HG03039 (cell line): ENCODE measurements around the gene ADCY1.

Source experiments
- ATAC-seq: cut with Tn5 transposase; IDR thresholded peaks from one replicate; pipeline ENCODE4 v1.9.1; 2021; ENCODE audit warnings: mild to moderate bottlenecking, moderate library complexity; ENCODE audit not compliant: unreplicated experiment

ADCY1 gene

DNA sequence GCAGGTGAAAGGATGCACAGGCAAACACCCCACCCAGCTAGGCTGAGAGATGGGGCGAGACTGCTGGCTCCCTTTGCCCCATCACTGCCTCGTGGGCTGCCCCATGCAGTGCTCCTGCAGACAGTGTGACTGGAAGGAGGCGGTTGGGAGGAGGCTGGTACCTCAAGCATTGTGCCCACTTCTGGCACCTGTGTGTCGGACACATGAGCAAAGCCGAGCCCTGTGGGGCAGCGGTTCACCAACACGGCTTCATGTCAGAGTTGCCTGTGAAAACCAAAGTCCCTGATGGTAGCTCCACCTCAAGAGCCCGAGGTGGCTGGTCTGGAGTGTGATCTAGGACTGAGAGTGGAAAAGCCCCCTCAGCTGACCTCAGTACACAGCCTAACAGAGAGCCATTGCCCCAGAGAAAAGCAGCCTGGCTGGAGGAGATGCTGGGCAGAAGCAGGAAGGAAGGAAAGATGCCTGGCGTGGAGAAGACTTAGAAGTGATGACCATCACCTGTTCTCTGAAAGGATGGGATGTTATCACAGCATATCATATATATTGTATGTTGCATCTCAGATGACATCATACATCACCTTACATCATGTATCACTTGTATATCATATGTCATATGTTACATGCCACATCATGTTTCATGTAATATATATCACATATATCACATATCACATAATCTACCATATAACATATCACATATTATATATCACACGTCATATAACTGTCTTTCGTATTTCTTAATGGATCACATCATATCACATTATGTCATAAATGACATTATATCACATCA, 75.6 kb downstream of the ADCY1 start:
- no peak for ATAC-seq

- ATAC-seq: no peak
Observed at GRCh38 chr7:45650404-45651394, 76.5 kb downstream of the ADCY1 start.

GRCh38 chr7:45651540-45651939, 77.4 kb downstream of the ADCY1 start:
- ATAC-seq: no peak

DNA sequence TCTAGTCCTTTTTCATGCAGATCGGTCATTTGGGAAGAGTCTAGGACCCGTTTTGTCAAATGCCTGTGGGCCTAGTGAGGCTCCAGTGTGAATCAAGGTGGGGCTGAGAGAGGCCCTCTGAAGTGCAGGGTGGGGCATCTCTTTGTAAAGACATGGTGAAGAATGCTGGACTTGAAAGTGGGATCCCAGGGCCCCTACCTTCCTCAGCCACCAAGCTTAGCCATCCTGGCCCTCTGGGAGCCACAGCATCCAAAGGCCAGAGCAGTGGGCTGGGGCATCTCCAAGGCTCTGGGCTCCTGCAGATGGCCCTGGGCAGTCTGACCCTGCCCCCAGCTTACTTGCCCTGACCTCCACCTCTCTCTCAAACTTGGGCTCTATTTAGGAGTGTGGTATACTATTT, 78.5 kb downstream of the ADCY1 start:
- no peak for ATAC-seq

DNA sequence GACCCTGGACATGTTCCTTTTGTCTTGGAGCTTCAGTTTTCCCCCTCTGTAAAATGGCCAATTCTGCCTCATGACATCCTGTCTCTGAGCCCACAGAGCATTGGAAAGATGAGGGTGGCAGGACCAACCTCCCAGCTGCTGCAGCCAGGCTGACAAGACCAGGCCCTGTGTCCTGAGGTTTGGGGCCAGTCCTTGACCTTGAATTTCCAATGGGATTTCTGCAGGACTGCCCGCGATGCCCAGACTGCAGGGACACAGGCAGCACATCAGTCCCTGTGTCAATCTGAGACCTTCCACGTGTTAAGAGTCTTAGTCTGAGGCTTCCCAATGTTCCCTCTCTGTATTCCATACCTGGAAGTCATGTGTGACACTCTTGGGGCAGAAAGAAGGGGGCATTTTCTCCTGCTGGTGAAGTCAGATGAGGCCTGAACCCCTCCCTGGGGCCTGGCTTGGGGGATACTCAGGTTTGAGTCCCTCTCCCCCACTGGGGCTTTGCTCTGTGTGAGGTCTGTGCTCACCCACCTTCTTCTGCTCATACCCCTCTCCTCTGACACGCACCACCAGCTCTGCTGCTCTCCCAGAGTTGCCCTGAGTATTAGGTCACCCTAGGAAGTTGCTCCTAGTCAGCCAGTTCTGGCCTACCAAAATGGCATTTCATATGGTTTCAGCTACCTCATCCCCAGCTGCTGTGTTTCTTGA, 79.2 kb downstream of the ADCY1 start:
- no peak for ATAC-seq

GRCh38 chr7:45654341-45654740, 80.2 kb downstream of the ADCY1 start:
- no peak for ATAC-seq

DNA sequence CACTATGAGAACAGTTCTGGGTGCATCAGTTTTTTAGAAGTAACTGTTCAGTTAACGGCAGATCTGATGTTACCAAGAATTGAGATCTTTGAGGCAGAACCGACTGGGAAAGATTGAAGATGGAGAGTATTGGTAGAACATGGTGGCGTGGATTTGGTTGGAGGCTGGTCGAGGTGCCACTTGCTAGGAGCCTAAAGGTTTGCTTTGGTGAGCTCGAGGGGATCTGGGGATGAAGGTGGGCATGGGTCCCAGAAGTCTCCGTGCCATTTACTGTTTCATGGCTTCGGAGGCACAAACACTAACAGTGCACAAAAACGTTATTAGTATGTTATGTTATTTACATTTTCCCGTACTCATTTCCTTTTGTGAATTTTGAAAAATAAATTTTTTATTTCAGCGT, 81.4 kb downstream of the ADCY1 start:
- no peak for ATAC-seq

DNA sequence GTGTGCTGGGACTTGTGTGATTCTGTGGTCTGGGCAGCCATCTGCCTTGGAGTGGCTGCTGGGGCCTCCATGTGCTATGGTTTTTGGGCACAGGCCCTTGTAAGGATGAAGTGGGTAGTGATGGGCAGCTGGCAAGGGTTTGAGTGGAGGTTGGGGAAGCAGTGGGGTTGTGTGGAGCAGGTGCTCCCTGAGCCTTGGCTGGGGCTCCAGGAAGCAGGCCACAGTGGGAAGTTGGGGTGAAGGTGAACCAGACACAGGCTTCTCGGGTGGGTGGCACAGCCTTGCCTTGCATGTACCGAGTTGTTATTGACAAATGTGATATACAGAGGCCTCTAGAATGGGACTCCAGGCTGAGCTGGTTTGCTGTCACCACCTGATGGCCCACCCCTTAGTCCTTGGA, 82.3 kb downstream of the ADCY1 start:
- no peak for ATAC-seq

DNA sequence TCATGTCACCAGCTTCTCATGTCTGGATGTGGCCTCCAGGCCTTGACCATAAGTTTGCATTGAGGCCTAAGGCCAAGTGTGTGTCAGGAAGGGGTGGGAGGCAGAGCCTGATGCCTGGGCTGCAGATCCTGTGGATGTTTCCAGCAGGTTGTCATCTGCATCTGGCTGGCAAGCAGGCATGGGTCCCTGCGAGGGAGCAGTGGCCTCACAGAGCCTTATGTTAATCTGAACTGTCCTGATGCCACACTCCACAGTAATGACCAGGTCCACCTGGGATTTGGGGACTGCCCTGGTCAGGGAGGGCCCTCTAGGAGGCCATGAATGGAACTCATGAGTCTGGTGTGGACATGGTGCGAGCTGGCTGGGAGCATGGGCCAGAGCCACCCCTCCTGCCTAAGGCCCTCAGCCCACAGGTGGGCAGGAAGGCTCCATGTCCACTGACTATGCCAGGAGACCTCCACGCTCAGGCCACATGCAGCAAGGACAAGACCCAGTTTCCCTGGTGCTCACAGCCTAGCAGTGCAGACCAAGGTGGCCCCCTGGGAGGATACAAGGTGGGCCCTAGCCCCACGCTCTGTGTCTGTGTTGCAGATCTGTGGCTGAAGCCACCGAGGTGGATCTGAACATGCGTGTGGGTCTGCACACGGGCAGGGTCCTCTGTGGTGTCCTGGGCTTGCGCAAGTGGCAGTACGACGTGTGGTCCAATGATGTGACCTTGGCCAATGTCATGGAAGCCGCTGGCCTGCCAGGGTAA, 83.1 kb downstream of the ADCY1 start:
- no peak for ATAC-seq

DNA sequence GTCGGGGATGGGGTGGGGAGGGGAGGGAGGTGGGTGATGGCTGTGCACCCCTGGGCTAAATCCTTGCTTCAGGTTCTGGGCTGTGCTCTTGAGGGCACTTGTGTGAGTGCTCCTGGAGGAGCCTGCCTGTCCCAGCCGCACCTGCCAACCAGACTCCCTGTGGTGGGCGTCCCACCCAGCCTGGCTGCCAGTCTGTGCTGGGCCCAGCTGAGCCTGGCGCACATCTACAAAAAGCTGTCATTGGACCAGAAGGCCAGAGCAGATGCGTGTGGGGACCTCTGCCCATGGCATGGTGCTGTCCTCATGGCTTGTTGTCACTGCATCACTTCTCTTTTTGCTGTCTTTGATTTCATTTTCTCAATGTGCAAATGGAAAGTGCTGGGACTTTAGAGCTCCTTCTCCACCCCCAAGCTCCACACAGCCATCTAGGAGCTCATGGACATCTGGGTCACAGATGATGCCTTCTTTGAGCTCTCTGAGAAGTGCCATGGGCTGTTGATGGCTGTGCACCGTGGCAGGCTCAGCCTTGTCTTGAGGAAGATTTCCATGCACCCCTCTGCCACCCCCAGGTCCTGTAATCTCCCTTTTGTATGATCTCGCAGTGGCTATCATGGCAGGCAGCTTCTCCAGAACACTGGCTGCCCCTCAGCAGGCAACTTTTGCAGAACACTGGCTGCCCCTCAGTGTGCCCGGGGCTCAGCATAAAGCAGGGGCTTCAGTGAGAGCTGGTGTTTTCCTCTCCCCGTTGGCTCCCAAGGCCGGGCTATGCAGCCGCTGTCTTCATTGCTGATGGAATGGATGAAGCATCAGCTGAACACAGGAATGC, 83.9 kb downstream of the ADCY1 start:
- no peak for ATAC-seq

- no peak for ATAC-seq
Observed at GRCh38 chr7:45658716-45659495, 84.7 kb downstream of the ADCY1 start.

DNA sequence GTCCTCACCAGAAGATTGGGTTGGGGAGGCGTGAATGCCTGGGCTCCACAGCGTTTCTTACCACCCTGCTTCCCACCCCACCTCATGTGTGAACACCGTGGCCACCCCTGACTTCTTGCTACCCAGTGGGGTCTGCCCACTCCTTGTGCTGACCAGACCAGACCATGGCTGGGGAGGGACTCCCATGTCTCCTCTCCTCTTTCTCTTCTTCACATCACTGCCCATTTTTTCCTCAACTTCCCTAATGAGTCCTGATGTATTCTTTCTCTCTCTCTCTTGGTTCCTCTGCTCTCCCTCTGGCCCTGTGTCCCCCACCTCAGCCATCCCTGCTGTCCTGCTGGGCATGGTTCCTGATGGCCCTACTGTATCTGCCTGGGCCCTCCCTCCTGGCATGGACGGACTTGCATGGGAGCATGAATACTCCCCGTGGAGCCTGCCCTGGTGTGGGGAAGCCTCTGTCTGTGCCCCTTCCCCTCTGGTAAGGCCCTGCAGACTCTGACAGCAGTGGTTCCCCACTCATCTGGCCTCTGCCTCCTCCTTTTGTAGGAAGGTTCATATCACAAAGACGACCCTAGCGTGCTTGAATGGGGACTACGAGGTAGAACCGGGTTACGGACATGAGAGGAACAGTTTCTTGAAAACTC, 85.5 kb downstream of the ADCY1 start:
- ATAC-seq: no peak

DNA sequence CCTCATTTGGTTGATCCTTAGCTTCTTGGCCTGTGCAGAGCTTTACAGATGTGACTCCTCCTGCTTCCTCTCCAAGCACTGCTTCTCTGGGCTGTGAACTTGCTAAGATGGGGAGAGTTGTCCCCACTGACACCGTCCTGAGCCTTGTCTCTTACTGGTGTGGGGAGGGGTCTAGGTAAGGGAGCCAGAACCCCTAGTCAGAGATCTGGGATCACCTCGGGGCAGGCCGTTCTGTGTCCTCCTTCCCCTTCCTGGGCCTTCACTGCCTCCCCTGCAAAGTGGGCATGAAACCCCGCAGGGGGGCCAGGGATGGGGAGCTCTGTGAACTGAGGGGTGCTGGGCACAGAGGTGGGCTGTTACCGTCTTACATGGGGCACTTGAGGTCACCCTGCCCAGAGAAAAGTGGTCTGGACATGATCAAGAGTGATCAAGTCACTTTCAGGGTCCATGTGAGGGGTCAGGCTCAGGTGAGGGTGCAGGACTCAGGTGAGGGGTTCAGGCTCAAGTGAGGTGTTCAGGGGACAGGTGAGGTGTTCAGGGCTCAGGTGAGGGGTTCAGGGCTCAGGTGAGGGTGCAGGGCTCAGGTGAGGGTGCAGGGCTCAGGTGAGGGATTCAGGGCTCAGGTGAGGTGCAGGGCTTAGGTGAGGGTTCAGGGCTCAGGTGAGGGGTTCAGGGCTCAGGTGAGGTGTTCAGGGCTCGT, 86.2 kb downstream of the ADCY1 start:
- ATAC-seq: no peak

DNA sequence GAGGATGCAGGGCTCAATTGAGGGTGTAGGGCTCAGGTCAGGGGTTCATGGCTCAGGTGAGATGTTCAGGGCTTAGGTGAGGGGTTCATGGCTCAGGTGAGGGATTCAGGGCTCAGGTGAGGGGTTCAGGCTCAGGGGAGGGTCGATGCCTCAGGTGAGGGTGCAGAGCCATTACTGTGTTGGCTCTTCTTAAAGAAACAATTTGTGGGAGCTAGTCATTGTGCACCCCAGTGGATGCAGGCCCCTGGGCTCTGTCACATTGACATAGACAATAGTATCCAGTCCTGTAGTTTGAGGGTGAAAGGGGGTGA, 86.7 kb downstream of the ADCY1 start:
- ATAC-seq: no peak

DNA sequence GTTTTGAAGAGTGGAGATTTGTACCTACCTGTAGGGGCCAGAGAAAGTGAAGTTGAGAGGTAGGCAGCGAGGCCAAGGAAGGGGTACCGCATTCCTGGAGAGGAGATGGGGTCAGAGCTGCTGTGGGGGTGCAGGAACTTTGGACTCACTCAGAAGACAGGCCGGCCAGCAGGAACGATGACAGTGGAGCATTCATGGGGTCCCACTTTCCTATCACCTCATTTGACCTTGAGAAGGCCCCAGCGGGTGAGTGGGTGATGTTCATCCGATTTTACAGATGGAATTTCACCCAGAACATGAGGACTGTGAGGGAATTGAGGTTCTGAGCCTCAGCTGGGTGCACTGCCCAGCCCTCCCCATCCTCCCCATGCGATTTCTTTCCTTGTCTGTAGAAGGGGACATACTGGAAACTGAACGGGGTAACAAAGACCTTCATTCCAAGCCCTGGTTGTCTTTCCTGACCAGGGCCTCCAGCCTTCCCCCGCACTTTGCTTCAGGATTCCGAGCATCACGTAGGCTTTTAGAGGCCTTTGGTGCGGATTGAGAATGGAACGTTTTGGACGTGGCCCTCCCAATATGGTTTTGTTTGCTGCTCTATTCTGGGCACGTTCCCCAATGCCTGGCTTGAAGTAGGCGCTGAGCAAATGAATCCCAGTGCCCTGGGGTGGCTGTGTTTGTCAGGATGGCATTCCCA, 87.3 kb downstream of the ADCY1 start:
- no peak for ATAC-seq

DNA sequence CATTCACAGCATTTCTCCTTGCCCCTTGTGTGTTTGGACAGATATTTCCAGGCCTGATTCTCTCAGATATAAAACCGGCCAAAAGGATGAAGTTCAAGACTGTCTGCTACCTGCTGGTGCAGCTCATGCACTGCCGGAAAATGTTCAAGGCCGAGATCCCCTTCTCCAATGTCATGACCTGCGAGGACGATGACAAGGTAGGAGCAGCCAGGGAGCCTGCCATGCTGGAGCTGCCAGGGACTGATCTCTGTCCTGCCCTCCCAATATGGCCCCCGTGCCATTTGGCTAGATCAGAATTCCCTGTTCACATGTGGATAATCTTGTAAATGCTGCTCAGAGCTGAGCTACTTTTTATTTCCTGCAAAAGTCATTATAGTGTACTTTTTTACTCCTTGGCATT, 87.8 kb downstream of the ADCY1 start:
- ATAC-seq: no peak

DNA sequence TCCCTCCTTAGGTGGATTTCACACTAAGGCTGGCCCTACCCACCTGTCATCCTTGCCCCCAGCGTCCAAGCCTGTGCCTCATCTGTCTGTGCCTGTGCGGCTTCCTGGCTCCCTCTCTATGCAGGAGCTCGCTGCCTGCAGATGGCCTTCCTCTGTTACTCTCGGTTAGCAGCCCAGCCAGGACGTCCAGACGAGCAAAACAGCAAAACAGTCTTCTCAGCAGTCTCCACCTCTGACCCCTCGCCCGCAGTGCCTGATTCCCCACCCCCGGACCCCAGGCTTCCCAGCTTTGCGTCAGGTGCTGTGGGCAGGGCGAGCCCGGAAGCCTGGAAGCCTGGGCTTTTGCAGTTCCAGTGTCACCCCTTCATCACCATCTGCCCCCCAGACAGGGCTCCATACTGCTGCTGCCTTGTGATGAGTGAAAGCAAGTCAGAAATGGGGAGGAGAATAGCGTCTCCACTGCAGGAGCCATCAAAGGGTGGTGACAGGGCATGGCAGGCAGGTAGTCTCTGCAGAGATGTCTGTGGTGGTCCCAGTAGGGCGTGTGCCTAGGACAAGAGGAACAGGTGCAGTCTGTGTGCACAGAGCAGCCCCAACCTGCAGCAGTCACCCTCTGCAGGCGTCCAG, 88.5 kb downstream of the ADCY1 start:
- ATAC-seq: no peak
